ENCODE results near the gene TDRKH.

- TF ChIP-seq, protein P1, sequence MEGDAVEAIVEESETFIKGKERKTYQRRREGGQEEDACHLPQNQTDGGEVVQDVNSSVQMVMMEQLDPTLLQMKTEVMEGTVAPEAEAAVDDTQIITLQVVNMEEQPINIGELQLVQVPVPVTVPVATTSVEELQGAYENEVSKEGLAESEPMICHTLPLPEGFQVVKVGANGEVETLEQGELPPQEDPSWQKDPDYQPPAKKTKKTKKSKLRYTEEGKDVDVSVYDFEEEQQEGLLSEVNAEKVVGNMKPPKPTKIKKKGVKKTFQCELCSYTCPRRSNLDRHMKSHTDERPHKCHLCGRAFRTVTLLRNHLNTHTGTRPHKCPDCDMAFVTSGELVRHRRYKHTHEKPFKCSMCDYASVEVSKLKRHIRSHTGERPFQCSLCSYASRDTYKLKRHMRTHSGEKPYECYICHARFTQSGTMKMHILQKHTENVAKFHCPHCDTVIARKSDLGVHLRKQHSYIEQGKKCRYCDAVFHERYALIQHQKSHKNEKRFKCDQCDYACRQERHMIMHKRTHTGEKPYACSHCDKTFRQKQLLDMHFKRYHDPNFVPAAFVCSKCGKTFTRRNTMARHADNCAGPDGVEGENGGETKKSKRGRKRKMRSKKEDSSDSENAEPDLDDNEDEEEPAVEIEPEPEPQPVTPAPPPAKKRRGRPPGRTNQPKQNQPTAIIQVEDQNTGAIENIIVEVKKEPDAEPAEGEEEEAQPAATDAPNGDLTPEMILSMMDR (IDR thresholded peaks at IDR 0.05), result no peak
- TF ChIP-seq POLR2A (IDR thresholded peaks at IDR 0.05), result no peak
Measured at GRCh38 chr1:151825204-151825603, 34.9 kb upstream of the TDRKH start.

All from esophagus squamous epithelium (tissue), 4 donors.